Amygdala (tissue), 56 donors: ENCODE data around the gene SLC41A1.
A peak's percentile ranks its signal among the peaks of the same experiment; 100 is the strongest.
"Not testable (repeated sequence)": the region's sequence is repeated elsewhere in the genome, so short reads cannot be mapped to it uniquely, and the experiment has no call there.

Experiments
- DNase-seq, 56 donors: peaks; one replicate each; lab custom pipeline; 2025; lab: John Stamatoyannopoulos, UW

SLC41A1 gene

GRCh38 chr1:205823260-205823659, 10.3 kb upstream of the SLC41A1 start:
- DNase-seq: not testable (repeated sequence)

GRCh38 chr1:205822397-205822796, 9.4 kb upstream of the SLC41A1 start:
- no peak for DNase-seq

- no peak for DNase-seq
Measured at GRCh38 chr1:205817988-205818387, 5.0 kb upstream of the SLC41A1 start.

DNA sequence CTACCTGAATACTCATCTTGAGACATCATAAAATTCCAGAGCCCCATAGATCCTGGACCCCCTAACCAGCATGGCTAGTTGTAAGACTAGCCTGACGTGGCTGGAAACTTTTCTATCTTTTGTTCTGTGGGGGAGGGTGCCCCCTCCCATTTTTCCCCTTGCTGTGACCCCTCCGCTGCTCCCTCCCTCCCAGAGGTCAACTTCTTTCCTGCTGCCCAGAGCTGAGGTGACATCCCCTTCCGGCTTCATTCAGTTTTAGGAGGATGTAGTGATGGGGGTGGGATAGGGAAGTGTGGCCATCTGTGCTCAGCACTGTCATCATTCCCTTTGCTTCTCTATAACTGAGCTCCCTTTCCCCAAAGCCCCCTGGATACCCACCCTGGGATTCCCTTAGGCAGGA, 4.4 kb upstream of the SLC41A1 start:
- no peak for DNase-seq

DNA sequence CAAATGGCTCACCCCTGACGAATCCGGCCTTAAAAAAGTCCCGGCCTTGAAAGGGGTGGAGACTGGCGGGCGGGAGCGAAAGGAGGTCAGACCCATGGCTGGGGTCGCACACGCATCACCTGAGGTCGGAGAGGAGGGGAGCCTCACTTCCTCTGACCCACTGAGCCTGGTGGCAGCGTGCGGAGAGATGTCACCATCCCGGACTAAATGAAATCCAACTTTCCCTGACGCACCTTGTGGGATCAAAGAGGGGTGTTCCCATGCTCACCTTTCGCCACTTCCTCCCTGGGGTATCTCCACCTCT, 709 bp upstream of the SLC41A1 start:
- peak in 1 of 56 donors; percentile 55 for DNase-seq

DNA sequence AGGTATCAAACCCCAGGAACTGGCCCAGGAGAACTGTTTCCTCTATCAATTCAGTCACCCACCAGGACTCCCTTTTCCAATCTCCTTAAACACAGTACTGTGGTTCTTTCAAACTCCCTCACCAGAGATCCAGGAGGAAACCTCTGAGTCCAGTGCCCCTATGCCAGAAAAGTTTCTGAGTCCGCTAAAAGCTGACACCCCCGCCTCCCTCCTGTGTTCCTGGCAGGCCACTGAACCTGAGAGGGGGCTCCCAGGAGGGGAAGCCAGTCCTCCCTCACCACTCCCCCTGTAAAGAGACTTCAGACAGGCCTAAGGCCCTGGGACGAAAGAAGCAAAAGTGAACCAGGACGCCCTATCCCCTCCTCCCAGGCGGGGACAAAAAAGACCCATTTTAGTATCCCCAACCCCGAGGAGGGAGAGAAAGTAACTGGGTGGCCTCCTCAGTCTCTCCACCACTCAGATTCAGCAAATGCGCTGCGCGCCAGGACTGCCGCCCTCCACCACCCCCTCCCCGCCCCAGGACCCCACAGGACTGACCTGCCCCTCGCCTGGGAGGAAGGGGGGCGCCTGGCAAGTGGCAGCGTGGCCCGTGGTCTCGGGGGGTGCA, 624 bp downstream of the SLC41A1 start:
- peak in 21 of 56 donors; percentile 37 to 71 (median 56) for DNase-seq

- DNase-seq: peak in 41 of 56 donors; percentile 12 to 73 (median 34)
Measured at GRCh38 chr1:205811660-205812059, 1.3 kb downstream of the SLC41A1 start.

DNA sequence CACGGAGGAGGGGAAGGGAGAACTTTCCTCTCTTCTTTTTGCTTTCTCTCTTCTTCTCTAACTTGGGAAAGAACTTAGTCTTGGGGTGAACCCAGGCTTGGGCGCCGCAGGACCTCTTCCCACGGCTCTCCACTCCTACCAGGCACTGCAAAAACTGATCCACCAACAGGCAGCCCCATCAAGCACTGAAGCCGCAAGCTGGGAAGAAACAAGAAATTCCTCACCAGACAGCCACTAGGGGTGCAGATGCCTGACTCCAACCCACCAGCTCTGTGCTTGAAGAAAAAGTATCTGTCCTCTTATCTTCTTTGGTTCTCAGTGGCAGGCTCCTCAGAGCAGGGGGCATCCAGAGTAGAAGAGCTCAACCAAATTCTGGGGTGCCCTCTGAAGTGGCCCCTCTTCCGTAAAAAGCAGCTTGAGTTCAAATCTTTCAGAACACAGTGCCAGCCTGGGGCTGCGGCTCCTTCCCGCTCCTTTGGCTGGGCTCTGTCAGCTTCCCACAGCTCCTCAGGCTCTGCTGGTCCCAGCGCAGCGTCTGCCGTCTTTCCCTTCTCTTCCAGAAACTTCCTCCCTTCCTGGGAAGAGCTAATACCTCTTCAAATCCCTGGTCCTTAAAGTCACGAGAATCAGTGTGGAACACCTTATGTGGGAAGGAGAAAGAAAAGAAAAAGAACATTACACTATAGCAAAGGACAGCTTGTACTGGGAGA, 2.4 kb downstream of the SLC41A1 start:
- peak in 1 of 56 donors; percentile 11 for DNase-seq

GRCh38 chr1:205809942-205810345, 3.1 kb downstream of the SLC41A1 start:
- peak in 6 of 56 donors; percentile 11 to 46 (median 28) for DNase-seq

GRCh38 chr1:205809469-205809868, 3.5 kb downstream of the SLC41A1 start:
- no peak for DNase-seq

GRCh38 chr1:205805082-205805711, 7.8 kb downstream of the SLC41A1 start:
- DNase-seq: no peak

GRCh38 chr1:205804605-205805004, 8.4 kb downstream of the SLC41A1 start:
- no peak for DNase-seq

GRCh38 chr1:205803986-205804385, 9.0 kb downstream of the SLC41A1 start:
- no peak for DNase-seq

DNA sequence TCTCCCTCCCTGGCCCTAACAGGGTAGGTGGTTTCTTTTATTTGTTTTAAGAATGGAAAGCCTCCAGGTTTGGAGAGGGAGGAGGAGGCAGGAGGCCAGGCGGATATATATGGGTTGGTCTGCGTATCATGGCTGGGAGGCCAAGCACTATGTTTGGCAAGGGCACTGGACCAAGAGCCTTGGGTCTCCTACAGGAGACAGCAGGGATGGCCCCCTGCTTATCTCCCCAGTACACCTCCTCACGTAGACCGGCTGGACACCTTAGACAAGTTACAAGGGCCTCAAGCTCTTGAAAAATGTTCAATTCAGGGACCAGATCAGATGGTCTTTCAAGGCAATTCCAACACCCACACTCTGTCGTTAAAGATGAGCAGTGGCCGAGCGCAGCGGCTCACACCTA, 10.9 kb downstream of the SLC41A1 start:
- no peak for DNase-seq

- no peak for DNase-seq
Measured at GRCh38 chr1:205800981-205801703, 11.9 kb downstream of the SLC41A1 start.

GRCh38 chr1:205800427-205800826, 12.6 kb downstream of the SLC41A1 start:
- DNase-seq: peak in 1 of 56 donors; percentile 11

DNA sequence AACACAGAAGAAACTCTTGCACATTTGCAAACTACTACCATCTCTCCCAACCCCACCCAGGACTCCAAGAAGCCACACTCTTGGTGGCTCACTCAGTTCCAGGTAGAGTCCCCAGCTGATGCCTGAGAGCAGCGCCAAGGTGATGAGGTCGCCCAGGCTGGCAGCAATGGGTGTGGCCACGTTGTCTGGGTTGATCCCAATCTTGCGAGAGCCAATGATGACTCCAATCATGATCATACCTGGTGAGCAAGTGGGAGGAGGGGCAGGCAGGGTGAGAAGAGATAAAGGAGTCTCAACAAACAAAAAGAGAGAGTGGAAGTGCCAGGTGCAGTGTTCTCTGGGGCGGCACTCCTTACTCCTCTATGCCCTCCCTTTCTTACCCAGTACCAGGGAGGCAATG, 14.4 kb downstream of the SLC41A1 start:
- DNase-seq: no peak

DNA sequence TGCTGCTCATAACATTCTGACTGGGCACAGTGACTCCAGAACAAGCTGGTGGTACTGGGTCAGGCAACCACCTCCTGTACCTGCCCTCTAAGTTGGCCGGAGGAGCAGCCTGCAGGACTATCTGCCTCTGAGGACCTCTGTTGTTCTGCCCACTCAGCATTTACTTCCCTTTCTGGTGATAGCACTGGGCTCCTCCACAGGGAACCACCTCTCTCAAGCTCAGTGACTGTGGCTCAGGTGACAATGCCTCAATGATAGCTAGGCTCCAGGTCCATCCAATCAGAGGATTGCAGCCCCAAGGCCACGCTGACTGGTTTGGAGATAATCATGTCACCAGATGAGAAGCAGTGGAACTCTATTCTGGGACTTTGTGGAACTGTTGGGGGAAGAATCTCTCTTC, 15.8 kb downstream of the SLC41A1 start:
- DNase-seq: no peak

- no peak for DNase-seq
Measured at GRCh38 chr1:205794011-205794730, 18.8 kb downstream of the SLC41A1 start.

- no peak for DNase-seq
Measured at GRCh38 chr1:205792961-205793673, 19.9 kb downstream of the SLC41A1 start.
